HG03469 (cell line): ENCODE measurements around the gene BET1.

Source experiments
- ATAC-seq: cut with Tn5 transposase; IDR thresholded peaks from one replicate; pipeline ENCODE4 v1.9.1; 2021; ENCODE audit warnings: mild to moderate bottlenecking, moderate library complexity, moderate number of reproducible peaks; ENCODE audit not compliant: unreplicated experiment

Gene BET1

GRCh38 chr7:94015538-94015937 is 11.4 kb upstream of the BET1 start:
- no peak for ATAC-seq

DNA sequence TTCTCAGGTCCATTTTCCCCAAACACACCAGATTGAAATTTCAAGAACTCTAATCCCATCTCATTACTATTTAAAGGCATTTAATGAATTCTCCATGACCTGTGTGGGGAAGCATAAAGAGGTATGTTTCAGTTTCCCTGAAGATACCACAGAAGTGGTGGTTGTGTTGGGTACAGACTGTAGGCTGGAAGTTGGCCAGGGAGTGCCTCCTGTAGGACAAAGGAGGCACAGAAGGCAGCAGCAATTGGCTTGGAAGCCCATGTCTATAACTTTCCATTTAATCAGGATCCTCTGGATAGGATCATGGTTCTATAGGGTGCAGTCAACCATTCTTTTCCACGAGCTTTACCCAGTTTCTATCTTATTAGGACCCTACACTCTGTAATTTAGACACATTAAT is 8.6 kb upstream of the BET1 start:
- ATAC-seq = no peak

- ATAC-seq = no peak
Observed at GRCh38 chr7:94011714-94012353, 7.7 kb upstream of the BET1 start.

DNA sequence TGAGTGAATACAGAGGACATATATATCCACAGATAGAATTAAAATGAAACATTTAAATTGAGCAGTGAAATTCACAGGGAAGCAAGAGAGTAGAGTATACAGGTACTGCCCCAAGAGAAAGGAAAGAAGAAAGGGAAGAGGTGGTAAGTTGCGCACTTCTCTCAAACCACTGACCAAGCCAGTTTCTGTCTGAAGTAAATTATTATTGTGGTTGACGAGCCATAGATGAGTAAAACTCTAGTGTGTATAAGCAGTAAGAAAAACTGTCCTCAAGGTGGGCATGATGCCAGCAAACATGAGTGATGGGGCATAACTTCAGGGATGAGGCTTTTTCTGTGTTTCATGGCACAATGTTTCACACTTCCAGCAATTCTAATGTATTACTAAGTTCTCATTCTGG is 4.4 kb upstream of the BET1 start:
- no peak for ATAC-seq

GRCh38 chr7:94005753-94006152 is 1.6 kb upstream of the BET1 start:
- no peak for ATAC-seq

- ATAC-seq = peak; percentile 11
Observed at GRCh38 chr7:94003446-94004023, 620 bp downstream of the BET1 start.

DNA sequence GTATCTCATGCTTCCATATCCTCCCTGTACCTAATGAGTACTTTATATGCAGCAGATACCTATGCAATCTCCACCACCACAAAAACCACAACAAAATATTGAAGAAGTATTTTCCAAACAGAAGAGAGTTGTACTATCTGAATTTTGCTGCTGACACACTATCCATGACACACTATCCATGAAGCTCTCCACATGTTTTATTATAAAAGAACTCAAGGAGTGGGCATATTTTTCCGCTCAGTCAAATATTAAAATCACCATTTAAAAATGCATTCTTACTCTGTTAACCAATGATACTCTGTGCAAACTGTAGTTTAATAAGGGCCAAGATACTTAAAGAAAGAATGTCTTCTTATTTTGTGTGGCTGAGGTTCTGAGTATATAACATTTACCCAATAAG is 2.8 kb downstream of the BET1 start:
- no peak for ATAC-seq

DNA sequence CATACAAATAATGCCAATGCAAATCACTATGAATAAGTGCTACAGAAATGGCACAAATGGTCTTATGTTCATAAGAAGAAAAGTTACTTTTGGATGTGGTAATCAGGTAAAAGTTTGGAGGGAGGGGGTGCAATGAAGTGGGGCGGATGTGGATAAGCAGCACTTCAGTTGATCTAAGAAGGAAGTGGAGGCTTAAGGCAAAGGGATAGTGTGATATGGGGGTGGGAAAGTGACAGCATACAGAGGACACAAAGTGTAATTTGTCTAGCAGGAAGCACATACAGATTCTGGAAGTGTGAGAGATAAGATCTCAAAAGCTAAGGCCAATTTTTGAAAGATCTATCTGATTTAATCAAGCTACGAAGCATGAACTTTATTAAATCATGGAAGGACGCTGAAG is 6.3 kb downstream of the BET1 start:
- no peak for ATAC-seq

DNA sequence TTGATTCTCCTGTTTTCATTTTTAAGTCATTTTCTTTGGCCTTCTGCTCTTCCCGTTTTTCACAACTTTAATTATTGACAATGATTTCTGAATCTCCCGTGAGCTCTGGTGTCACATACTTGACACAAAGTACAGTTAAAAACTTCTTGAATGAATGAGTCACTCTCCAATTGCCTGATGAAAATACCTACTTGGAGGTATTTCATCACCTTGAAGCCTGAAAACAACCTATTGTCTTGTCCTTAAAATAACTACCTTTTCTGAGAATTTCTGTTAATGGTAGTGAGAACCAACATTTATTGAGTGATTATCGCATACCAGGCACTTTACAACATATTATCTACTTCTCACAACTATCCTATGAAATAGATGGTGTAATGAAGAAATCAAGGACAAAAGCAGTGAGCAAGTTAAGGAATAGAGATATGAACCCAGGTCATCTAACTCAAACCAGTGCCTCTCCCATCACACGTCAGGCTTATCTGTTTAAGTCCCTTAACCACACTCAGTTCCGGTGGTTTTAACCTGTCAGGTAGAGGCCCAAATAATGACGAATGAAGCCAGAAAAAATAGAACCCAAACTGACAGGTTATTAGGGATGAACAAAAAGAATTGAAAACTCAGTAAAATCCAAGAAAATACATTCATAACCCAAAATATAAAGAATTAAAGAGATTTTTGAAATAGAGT is 11.6 kb downstream of the BET1 start:
- peak; percentile 72 for ATAC-seq

GRCh38 chr7:93987297-93987696 is 16.9 kb downstream of the BET1 start:
- ATAC-seq = no peak

DNA sequence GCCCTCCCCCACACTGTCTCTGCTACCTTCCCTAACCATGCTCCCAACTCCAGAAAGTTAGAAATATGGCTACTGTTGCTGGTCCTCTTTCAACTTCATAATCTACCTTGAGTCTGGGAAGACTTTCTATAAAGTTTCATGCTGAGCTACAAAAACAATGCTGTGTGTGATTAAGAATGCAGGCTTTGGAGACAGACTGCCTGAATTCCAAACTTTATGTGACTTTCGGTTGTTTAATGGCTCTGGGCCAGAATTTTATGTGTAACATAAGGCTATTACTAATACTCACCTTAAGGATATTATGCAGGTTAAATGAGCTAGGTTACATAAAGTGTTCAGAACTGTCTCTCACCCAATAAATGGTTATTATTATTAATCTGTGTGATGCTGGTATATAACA is 19.1 kb downstream of the BET1 start:
- ATAC-seq = no peak

DNA sequence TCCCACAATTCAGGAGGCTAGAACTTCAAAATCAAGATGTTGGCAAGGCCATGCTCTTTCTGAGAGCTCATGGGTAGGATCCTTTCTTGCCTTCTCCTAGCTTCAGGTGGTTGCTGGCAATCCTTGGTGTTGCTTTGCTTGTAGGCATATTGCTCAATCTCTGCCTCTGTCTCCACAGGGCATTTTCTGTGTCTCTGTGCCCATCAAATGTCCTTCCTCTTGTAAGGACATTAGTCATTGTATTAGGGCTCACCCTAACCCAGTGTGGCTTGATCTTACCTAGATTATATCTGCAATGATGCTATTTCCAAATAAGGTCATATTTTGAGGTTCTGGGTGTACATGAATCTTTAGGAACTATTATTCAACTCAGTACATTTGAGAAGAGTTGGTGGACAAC is 20.1 kb downstream of the BET1 start:
- ATAC-seq = no peak

DNA sequence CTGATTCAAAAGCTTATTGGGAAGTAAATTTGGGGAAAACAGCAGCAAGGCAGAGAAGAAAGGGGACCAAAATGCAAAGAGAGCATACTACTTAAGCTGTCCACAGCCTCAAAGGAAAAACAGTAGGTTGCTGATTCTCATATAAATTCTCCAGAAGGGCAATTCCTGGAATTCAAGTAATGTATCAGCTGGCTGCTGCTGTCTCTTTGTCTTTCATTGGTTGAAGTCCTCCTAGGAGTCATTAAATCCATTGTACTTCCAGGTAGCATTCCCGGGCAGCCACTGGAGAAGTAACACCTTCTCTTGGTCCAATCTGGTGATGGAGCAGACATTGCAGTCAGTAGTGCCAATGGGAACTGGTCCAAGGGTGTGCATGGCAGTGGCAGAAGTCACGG is 22.7 kb downstream of the BET1 start:
- ATAC-seq = no peak

DNA sequence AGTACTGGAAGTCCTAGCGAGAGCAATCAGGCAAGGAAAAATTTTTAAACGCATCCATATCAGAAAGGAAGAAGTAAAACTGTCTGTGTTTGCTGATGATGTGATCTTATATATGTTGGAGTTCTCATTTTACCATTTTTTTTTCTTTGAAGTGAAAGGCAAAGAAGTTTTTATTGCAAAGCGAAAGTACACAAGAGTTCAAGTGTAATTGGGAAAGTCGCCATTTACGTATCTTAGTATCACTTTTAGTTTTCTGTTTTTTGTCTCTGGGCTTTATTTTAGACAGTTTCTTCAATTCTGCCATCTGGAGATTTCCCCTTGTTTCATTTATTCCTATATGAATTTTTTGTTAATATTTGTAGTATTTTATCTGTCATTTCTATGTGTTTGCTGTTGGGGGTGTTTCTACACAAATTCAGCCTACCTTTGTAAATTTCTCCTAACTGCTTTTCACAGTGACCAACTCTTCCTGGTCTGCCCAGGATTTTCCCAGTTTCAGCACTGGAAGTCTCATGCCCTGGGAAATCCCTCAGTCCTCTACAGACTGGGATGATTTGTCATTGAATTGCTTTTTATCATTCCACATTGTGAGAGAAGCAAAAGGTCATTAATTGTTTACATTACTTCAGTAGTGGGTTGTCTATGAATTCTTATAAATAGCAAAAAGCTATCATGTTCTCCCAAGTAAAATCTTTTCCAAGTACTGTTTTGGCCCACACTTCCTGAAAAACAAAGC is 23.2 kb downstream of the BET1 start:
- no peak for ATAC-seq

- ATAC-seq = no peak
Observed at GRCh38 chr7:93977211-93977950, 26.8 kb downstream of the BET1 start.

- no peak for ATAC-seq
Observed at GRCh38 chr7:93973134-93973533, 31.0 kb downstream of the BET1 start.

DNA sequence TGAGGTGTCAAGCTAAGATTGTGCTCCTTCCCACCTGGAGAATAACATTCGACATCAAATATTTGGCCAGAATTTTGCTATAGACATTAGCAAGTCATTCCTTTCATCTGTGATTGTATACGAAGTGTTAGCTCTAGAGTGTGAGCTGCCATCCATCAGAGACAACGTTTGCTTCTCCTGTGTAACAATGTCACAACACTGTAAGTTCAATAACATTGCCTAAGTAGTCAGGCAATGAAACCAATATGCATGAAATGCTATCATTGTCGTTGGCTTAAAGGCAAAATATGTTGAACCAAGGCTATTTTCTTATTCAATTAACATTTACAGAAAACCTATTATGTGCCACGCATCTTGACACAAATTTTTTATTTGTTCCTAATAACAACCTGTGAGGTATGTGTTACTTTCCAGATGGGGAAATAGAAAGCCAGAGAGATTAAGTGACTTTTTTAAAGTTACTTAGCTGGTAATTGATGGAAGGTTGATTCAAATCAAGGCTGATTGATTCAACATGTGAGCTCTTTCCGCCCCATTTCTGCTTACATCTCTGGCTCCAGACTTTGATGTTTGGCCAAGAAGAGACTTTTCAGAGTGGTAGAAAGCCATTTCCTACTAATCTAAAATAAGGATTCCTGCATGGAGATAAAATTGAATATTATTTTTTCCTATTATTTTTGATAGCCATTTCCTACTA is 32.0 kb downstream of the BET1 start:
- ATAC-seq = no peak

- ATAC-seq = no peak
Observed at GRCh38 chr7:93968911-93969620, 35.1 kb downstream of the BET1 start.

DNA sequence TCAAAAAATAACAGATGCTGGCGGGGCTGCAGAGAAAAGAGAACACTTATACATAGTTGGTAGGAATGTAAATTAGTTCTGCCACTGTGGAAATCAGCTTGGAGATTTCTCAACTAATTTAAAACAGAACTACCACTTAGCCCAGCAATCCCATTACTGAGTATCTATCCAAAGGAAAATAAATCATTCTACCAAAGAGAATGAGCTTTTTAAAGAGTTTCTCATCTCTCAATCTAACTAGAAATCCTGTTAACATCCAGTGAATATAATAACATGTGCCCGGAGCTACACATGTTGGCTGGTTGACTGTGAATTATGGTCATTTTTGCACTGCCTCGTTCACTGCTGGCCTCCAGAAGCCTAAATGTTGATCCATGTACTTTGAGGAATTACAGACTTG is 39.3 kb downstream of the BET1 start:
- ATAC-seq = no peak

DNA sequence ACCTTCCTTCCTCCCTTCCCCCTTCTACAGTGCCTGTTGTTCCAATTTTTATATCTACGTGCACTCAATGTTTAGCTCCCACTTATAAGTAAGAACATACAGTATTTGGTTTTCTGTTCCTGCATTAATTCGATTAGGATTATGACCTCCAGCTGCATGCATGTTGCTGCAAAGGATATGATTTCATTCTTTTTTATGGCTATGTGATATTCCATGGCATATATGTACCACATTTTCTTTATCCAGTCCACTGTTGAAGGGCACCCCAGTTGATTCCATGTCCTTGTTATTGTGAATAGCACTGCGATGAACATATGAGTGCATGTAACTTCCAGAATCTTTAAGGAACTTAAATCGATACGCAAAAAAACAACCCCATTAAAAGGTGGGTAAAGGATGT is 39.9 kb downstream of the BET1 start:
- ATAC-seq = no peak
